Activated naive CD8-positive, alpha-beta T cell treated with anti-CD3 and anti-CD28 coated beads, Interleukin-2, amount 50 U/mL, for 24 hours (primary cell): Measurements from ENCODE around the gene OR4C11.

Experiments
- ATAC-seq: fragments of 150-1000 bp; cut with Tn5 transposase; one replicate; pipeline ENCODE4 v1.10.0; 2021
- DNase-seq: peaks from one replicate; pipeline ENCODE4 v3.0.0; 2021
- H3K27ac Mint-ChIP-seq: one replicate; pipeline ENCODE4 v1.8.0; 2021; ENCODE audit warnings: mild to moderate bottlenecking, mixed read lengths
- H3K27me3 Mint-ChIP-seq: one replicate; pipeline ENCODE4 v1.8.0; 2021; ENCODE audit warnings: mixed read lengths
- H3K36me3 Mint-ChIP-seq: one replicate; pipeline ENCODE4 v1.8.0; 2021; ENCODE audit warnings: low read depth, mixed read lengths
- H3K4me1 Mint-ChIP-seq: one replicate; pipeline ENCODE4 v1.8.0; 2021; ENCODE audit warnings: mixed read lengths
- H3K4me3 Mint-ChIP-seq: one replicate; pipeline ENCODE4 v1.8.0; 2021; ENCODE audit warnings: mild to moderate bottlenecking, moderate library complexity, mixed read lengths
- H3K9me3 Mint-ChIP-seq: one replicate; pipeline ENCODE4 v1.8.0; 2021; ENCODE audit warnings: mixed read lengths

The OR4C11 gene, protein sequence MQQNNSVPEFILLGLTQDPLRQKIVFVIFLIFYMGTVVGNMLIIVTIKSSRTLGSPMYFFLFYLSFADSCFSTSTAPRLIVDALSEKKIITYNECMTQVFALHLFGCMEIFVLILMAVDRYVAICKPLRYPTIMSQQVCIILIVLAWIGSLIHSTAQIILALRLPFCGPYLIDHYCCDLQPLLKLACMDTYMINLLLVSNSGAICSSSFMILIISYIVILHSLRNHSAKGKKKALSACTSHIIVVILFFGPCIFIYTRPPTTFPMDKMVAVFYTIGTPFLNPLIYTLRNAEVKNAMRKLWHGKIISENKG

DNA sequence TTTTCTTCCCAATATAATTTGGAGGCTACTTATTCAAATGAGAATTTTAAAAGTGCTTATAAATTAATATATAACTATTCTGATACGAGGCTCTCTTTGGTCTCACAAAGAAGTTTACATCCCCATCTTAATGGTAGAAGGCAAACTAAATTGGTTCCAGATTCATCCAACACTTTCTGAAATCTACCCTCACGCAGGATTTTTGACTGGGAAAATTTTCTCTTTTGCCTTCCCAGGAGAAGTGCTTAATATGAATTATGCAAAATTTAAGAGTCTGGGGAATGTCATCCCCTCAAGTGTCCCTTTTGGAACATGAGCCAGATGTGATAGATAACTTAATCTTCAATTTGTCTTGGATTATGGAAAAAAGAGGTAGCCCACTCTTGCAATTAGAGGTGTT is at the start of gene OR4C11:
Gene OR4C11 (minus strand): TSS at position 101 of the 400 bp plus-strand sequence. CDS start 3,272 bp downstream, outside the sequence.
- DNase-seq (no peak), ATAC-seq (no peak)
- Mint-ChIP-seq H3K9me3 (peaks cover 24% of the 10 kb centered on the region), H3K4me3 (no peak within 1 kb of the TSS), H3K36me3 (no peaks in the 10 kb centered on the region), H3K27me3 (no peaks in the 10 kb centered on the region), H3K27ac (no peak within 1 kb of the TSS), H3K4me1 (no peaks in the 10 kb centered on the region)

DNA sequence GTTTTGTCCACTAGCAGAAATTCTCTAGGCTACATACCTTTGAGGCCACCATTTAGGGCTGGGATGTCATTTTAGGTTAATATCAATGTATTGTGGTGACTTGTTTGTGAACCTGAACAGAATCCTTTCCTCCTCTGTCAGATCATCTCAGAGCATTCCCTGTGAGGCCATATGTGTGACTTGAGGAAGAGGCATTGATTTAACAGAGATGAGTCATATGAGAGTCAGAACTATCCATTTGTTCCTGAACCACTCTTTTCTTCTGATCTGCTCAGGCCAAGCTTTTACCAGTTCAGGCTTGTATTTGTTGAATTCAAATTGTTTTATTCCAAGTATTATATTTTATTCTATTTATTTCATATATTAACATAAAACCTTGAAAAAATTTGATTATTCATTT is 47.7 kb upstream of the OR4C11 start:
- Mint-ChIP-seq H3K4me1 (no peaks in the 10 kb centered on the region), H3K36me3 (no peaks in the 10 kb centered on the region), H3K27me3 (no peaks in the 10 kb centered on the region), H3K4me3 (no peak overlapping the region), H3K9me3 (peaks cover 6% of the 10 kb centered on the region), H3K27ac (no peak overlapping the region)
- no peak for DNase-seq
- no peak for ATAC-seq

DNA sequence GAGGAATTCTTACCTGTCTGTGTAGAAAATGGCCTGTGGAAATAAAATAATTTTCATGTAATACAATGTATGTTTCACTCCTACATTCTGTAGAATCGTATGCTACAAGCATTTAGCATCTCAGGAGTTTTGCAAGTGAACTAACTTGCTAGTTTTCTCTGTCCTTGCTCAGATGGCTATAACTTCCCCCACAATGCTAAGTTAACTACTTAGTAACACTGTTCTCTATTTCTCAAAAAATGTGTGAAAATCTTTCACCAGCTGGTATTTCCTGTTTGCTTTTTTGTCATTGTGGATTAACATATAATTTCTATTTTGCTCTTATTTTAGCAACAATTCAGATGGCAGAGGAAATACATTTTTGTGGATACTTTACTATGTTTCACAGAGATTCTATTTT is 45.1 kb upstream of the OR4C11 start:
- no peak overlapping the region for H3K27ac Mint-ChIP-seq
- no peaks in the 10 kb centered on the region for H3K4me1 Mint-ChIP-seq
- H3K9me3 Mint-ChIP-seq = peaks cover 9% of the 10 kb centered on the region
- no peak overlapping the region for H3K4me3 Mint-ChIP-seq
- H3K36me3 Mint-ChIP-seq = no peaks in the 10 kb centered on the region
- no peak for ATAC-seq
- no peaks in the 10 kb centered on the region for H3K27me3 Mint-ChIP-seq
- DNase-seq = no peak

DNA sequence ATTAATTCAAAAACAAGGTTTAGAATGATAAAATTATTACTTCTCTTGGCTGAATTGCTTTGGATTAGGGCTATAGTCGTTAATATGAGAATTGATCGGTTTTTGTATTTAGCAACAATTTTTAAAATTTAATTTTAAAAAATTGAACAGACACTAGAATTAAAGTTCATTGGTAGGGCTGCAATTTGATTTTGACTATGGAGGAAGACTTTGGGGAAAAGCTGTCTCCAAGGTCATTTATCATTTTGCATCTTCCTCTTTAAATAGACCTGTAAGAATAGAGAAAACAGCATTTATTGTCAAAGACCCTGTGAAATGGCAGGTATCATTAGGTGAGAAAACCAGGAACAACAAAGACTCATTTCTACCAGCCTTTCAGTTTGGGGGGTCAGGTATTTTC is 40.6 kb upstream of the OR4C11 start, which contains the start of gene OR4S2:
Gene OR4S2 (plus strand): TSS at position 301 of the 400 bp plus-strand sequence. CDS start 2,577 bp downstream, outside the sequence.
- no peaks in the 10 kb centered on the region for H3K36me3 Mint-ChIP-seq
- H3K4me1 Mint-ChIP-seq = no peaks in the 10 kb centered on the region
- H3K27me3 Mint-ChIP-seq = no peaks in the 10 kb centered on the region
- ATAC-seq (no peak), DNase-seq (no peak)
- no peak within 1 kb of the TSS for H3K4me3 Mint-ChIP-seq
- peaks cover 9% of the 10 kb centered on the region for H3K9me3 Mint-ChIP-seq
- H3K27ac Mint-ChIP-seq = no peak within 1 kb of the TSS

DNA sequence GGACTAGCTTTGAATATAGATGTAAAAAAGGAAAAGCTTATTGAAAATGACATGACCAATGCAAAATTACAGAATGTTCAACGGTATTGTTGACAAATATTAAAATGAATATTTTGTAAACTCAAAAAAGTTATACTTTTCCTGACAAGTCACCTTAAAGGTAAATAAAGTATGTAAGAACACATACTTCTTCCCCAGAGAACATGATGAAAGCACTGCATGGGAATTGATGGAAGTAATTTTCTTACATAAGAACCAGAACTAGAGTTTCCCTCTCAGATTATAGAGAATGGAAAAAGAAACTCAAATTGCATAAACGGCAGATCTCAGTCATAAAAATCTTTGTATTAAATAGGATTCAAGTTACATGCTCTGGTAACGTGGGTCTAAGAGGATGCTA is 27.4 kb upstream of the OR4C11 start, which contains the start of gene OR4P4:
Gene OR4P4 (plus strand): TSS at position 301 of the 400 bp plus-strand sequence.
- H3K9me3 Mint-ChIP-seq = peaks cover 15% of the 10 kb centered on the region
- ATAC-seq (no peak), DNase-seq (no peak)
- H3K27ac Mint-ChIP-seq = no peak within 1 kb of the TSS
- H3K36me3 Mint-ChIP-seq = no peaks in the 10 kb centered on the region
- H3K4me1 Mint-ChIP-seq = no peaks in the 10 kb centered on the region
- H3K27me3 Mint-ChIP-seq = no peaks in the 10 kb centered on the region
- H3K4me3 Mint-ChIP-seq = no peak within 1 kb of the TSS

DNA sequence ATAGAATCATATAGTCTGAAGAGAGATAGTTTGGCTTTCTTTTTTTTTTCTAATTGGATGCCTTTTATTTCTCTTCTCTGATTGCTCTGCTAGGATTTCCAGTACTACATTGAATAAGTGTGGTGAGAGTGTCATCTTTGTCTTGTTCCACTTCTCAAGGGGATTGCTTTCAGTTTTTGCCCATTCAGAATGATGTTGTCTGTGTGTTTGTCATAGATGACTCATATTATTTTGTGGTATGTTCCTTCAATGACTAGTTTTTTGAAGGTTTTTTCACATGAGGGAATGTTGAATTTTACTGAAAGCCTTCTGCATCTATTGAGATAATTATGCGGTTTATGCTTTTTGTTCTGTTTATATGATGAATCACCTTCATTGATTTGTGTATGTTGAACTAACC is 17.1 kb upstream of the OR4C11 start:
- Mint-ChIP-seq H3K4me1 (no peaks in the 10 kb centered on the region), H3K4me3 (no peak overlapping the region), H3K27me3 (no peaks in the 10 kb centered on the region), H3K27ac (no peak overlapping the region), H3K36me3 (no peaks in the 10 kb centered on the region), H3K9me3 (peaks cover 43% of the 10 kb centered on the region)
- no peak for ATAC-seq
- no peak for DNase-seq

DNA sequence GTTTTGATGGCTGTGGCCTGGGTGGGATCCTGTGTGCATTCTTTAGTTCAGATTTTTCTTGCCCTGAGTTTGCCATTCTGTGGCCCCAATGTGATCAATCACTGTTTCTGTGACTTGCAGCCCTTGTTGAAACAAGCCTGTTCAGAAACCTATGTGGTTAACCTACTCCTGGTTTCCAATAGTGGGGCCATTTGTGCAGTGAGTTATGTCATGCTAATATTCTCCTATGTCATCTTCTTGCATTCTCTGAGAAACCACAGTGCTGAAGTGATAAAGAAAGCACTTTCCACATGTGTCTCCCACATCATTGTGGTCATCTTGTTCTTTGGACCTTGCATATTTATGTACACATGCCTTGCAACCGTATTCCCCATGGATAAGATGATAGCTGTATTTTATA is 34.9 kb downstream of the OR4C11 start:
- no peak overlapping the region for H3K4me3 Mint-ChIP-seq
- H3K9me3 Mint-ChIP-seq = peaks cover 34% of the 10 kb centered on the region
- no peaks in the 10 kb centered on the region for H3K36me3 Mint-ChIP-seq
- no peak overlapping the region for H3K27ac Mint-ChIP-seq
- ATAC-seq (no peak), DNase-seq (no peak)
- no peaks in the 10 kb centered on the region for H3K4me1 Mint-ChIP-seq
- H3K27me3 Mint-ChIP-seq = no peaks in the 10 kb centered on the region

DNA sequence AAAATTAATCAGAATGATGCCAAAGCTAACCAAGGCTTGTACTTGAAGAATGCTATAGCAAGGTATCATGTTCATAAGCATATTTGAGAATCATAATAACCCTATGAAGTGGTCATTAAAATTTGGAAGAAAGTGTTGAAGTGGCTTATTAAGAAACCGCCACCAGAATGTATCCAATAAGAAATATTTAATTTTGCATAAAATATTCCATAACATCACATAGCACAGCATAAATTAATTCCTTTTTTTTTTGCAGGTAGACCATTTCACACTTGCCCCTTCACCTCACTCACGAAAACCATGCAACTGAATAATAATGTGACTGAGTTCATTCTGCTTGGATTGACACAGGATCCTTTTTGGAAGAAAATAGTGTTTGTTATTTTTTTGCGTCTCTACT is 35.6 kb downstream of the OR4C11 start, which contains the start of gene OR4C16:
Gene OR4C16 (plus strand): TSS at position 301 of the 400 bp plus-strand sequence. CDS start 0 bp downstream, at position 301.
- H3K27me3 Mint-ChIP-seq = no peaks in the 10 kb centered on the region
- H3K27ac Mint-ChIP-seq = no peak within 1 kb of the TSS
- ATAC-seq = no peak
- H3K4me3 Mint-ChIP-seq = no peak within 1 kb of the TSS
- peaks cover 32% of the 10 kb centered on the region for H3K9me3 Mint-ChIP-seq
- no peak for DNase-seq
- H3K4me1 Mint-ChIP-seq = no peaks in the 10 kb centered on the region
- H3K36me3 Mint-ChIP-seq = no peaks in the 10 kb centered on the region

DNA sequence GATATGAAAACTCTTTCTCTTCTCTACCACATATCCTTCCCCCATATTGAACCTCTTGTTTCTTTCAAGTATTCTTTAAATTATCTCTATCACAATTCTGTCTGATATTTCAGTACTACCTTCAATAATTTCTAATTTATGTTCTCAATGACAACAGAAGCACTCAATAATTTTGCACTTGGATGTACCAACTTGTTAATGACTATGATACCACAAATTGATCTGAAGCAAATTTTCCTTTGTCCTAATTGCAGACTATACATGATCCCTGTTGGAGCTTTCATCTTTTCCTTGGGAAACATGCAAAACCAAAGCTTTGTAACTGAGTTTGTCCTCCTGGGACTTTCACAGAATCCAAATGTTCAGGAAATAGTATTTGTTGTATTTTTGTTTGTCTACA is 53.3 kb downstream of the OR4C11 start, which contains the start of gene OR4C15:
Gene OR4C15 (plus strand): TSS at position 301 of the 400 bp plus-strand sequence. CDS start 0 bp downstream, at position 301.
- DNase-seq = no peak
- no peaks in the 10 kb centered on the region for H3K27me3 Mint-ChIP-seq
- H3K27ac Mint-ChIP-seq = no peak within 1 kb of the TSS
- H3K4me1 Mint-ChIP-seq = no peaks in the 10 kb centered on the region
- no peaks in the 10 kb centered on the region for H3K36me3 Mint-ChIP-seq
- H3K4me3 Mint-ChIP-seq = no peak within 1 kb of the TSS
- peaks cover 6% of the 10 kb centered on the region for H3K9me3 Mint-ChIP-seq
- no peak for ATAC-seq
